H1 (cell line): Measurements from ENCODE around the gene CAMK2D. TPM values are rescaled to one million over a fixed set of nuclear protein-coding genes. Genes with fewer than 3 reads are reported as not detected.

Experiments used
- CTCF ChIA-PET: fragments of 300-600 bp; sonication (Branson Sonifier 250); formaldehyde crosslinking; loops from one replicate; lab custom pipeline; 2021; ENCODE audit not compliant: partially characterized antibody; lab: Charles Lee
- POLR2A ChIA-PET: fragments of 300-600 bp; sonication (Branson Sonifier 250); formaldehyde crosslinking; loops from one replicate; lab custom pipeline; 2021; ENCODE audit warnings: inconsistent platforms; ENCODE audit not compliant: partially characterized antibody; lab: Charles Lee
- DNase-seq, 2 experiments: peaks; one replicate each; pipeline versions ENCODE4 v3.0.0 to v3.0.0-alpha.2; 2010 to 2022; ENCODE audit warnings: low spot score in 2 of 2, low read depth in 1 of 2, mixed read lengths in 1 of 2
- FAIRE-seq: peaks from 2 replicates; lab custom pipeline; 2011; peaks lifted over from hg19 to GRCh38; lab: Jason Lieb, UNC
- H2AFZ ChIP-seq: 2 replicates; pipeline ENCODE4 v1.8.1; 2012; ENCODE audit warnings: low read length, inconsistent platforms
- H2AK5ac ChIP-seq: 2 replicates; pipeline ENCODE4 v1.6.1; 2013; ENCODE audit warnings: low read depth, low read length
- H2BK120ac ChIP-seq: replicated peaks from 2 replicates; pipeline ENCODE3; 2013; ENCODE audit warnings: low read depth, low read length, inconsistent platforms
- H2BK12ac ChIP-seq: 2 replicates; pipeline ENCODE4 v1.6.1; 2013; ENCODE audit warnings: low read depth, low read length
- H2BK15ac ChIP-seq: 2 replicates; pipeline ENCODE4 v1.6.1; 2013; ENCODE audit warnings: low read length
- H2BK20ac ChIP-seq: 2 replicates; pipeline ENCODE4 v1.6.1; 2013; ENCODE audit warnings: low read length
- H2BK5ac ChIP-seq: 2 replicates; pipeline ENCODE4 v1.6.1; 2013; ENCODE audit warnings: low read depth, low read length
- H3K14ac ChIP-seq: 2 replicates; pipeline ENCODE4 v1.6.1; 2013; ENCODE audit warnings: inconsistent platforms; ENCODE audit not compliant: insufficient read length
- H3K18ac ChIP-seq: 2 replicates; pipeline ENCODE4 v1.6.1; 2013; ENCODE audit warnings: low read length; ENCODE audit errors: extremely low read depth
- H3K23ac ChIP-seq: 2 replicates; pipeline ENCODE4 v1.6.1; 2013; ENCODE audit warnings: inconsistent platforms; ENCODE audit not compliant: insufficient read length
- H3K23me2 ChIP-seq: 2 replicates; pipeline ENCODE4 v1.6.1; 2013; ENCODE audit warnings: low read depth, low read length
- H3K27ac ChIP-seq: 2 replicates; pipeline ENCODE4 v1.6.1; 2011; ENCODE audit warnings: low read depth, low read length, inconsistent platforms
- H3K27me3 ChIP-seq, 4 experiments: replicated peaks in 1 of 4; 1 replicate in 1 of 4; 2 replicates in 3 of 4; pipeline versions ENCODE4 v1.6.1 to v1.8.1; 2011 to 2013; ENCODE audit warnings: low read length in 3 of 4, mild to moderate bottlenecking in 3 of 4, inconsistent platforms in 2 of 4, mixed read lengths in 2 of 4, moderate library complexity in 1 of 4; ENCODE audit not compliant: control insufficient read depth in 3 of 4, insufficient read depth in 3 of 4; ENCODE audit errors: extremely low read depth in 1 of 4
- H3K36me3 ChIP-seq, 4 experiments: 2 replicates each; pipeline versions ENCODE4 v1.6.1 to v1.8.1; 2011 to 2013; ENCODE audit warnings: mild to moderate bottlenecking in 4 of 4, low read length in 3 of 4, moderate library complexity in 2 of 4, control low read depth in 1 of 4, inconsistent platforms in 1 of 4; ENCODE audit not compliant: insufficient read depth in 4 of 4, control insufficient read depth in 2 of 4
- H3K4ac ChIP-seq: replicated peaks from 2 replicates; pipeline ENCODE3; 2013; ENCODE audit warnings: low read length, low read depth, mixed read lengths, inconsistent platforms; ENCODE audit not compliant: insufficient read length
- H3K4me1 ChIP-seq, 4 experiments: replicated peaks in 1 of 4; 1 replicate in 1 of 4; 2 replicates in 3 of 4; pipeline versions ENCODE4 v1.6.1 to v1.8.1; 2011 to 2013; ENCODE audit warnings: low read length in 3 of 4, inconsistent platforms in 2 of 4, mixed read lengths in 1 of 4; ENCODE audit not compliant: insufficient read depth in 4 of 4, control insufficient read depth in 3 of 4
- H3K4me2 ChIP-seq, 2 experiments: 2 replicates each; pipeline versions ENCODE4 v1.6.1 to v1.8.1; 2011 to 2013; ENCODE audit warnings: low read depth in 2 of 2, low read length in 2 of 2, control low read depth in 1 of 2, inconsistent platforms in 1 of 2, mild to moderate bottlenecking in 1 of 2; ENCODE audit not compliant: insufficient read depth in 1 of 2
- H3K4me3 ChIP-seq, 4 experiments: fragments of 200-600, 300-600 bp in 1 of 4; sonication (generic), shearing (Covaris generic), sonication (Bioruptor Twin) in 1 of 4; 2 replicates each; pipeline versions ENCODE4 v1.5.1 to v1.8.1; 2011 to 2016; ENCODE audit warnings: low read length in 4 of 4, low read depth in 3 of 4, control low read depth in 2 of 4, inconsistent platforms in 2 of 4, mild to moderate bottlenecking in 2 of 4, mixed read lengths in 1 of 4, moderate library complexity in 1 of 4; ENCODE audit not compliant: insufficient read depth in 2 of 4; ENCODE audit errors: extremely low read depth in 1 of 4
- H3K56ac ChIP-seq: replicated peaks from 2 replicates; pipeline ENCODE3; 2013; ENCODE audit warnings: low read depth, mild to moderate bottlenecking, mixed read lengths, low read length, inconsistent platforms; ENCODE audit not compliant: insufficient read length
- H3K79me1 ChIP-seq: 2 replicates; pipeline ENCODE4 v1.6.1; 2013; ENCODE audit warnings: low read depth, low read length, control low read depth
- H3K79me2 ChIP-seq, 2 experiments: 2 replicates each; pipeline versions ENCODE4 v1.6.1 to v1.8.1; 2012 to 2013; ENCODE audit warnings: low read length in 2 of 2, mild to moderate bottlenecking in 2 of 2, inconsistent platforms in 1 of 2; ENCODE audit not compliant: insufficient read depth in 2 of 2, control insufficient read depth in 1 of 2
- H3K9ac ChIP-seq, 4 experiments: replicated peaks in 1 of 4; 1 replicate in 1 of 4; 2 replicates in 3 of 4; pipeline versions ENCODE4 v1.6.1 to v1.8.1; 2011 to 2013; ENCODE audit warnings: low read depth in 3 of 4, low read length in 3 of 4, control low read depth in 2 of 4, mild to moderate bottlenecking in 2 of 4, moderate library complexity in 2 of 4, inconsistent platforms in 1 of 4; ENCODE audit errors: extremely low read depth in 1 of 4
- H3K9me3 ChIP-seq, 2 experiments: 2 replicates each; pipeline versions ENCODE4 v1.6.1 to v1.8.1; 2012 to 2013; ENCODE audit warnings: mild to moderate bottlenecking in 2 of 2, moderate library complexity in 2 of 2, control low read depth in 1 of 2, inconsistent platforms in 1 of 2, low read depth in 1 of 2, low read length in 1 of 2, mixed read lengths in 1 of 2; ENCODE audit not compliant: insufficient read depth in 2 of 2
- H4K20me1 ChIP-seq, 2 experiments: replicated peaks in 1 of 2; 2 replicates each; pipeline versions ENCODE3 to v1.8.1; 2011 to 2013; ENCODE audit warnings: inconsistent platforms in 2 of 2, low read length in 2 of 2, mild to moderate bottlenecking in 1 of 2; ENCODE audit not compliant: insufficient read depth in 2 of 2, control insufficient read depth in 1 of 2
- H4K5ac ChIP-seq: 2 replicates; pipeline ENCODE4 v1.6.1; 2013; ENCODE audit warnings: low read length, low read depth, mixed read lengths, inconsistent platforms; ENCODE audit not compliant: insufficient read length
- H4K8ac ChIP-seq: 2 replicates; pipeline ENCODE4 v1.8.0; 2013; ENCODE audit warnings: mild to moderate bottlenecking, moderate library complexity, low read length, inconsistent platforms; ENCODE audit not compliant: insufficient read depth; ENCODE audit errors: extremely low read depth
- H4K91ac ChIP-seq: replicated peaks from 2 replicates; pipeline ENCODE3; 2013; ENCODE audit warnings: low read length, mixed read lengths, inconsistent platforms; ENCODE audit not compliant: insufficient read length
- HDAC2 ChIP-seq, 2 experiments: fragments of 300-600 bp in 1 of 2; sonication (generic) in 1 of 2; IDR thresholded peaks; 2 replicates each; pipeline ENCODE4 v1.6.1; 2011 to 2012; ENCODE audit warnings: low read depth in 2 of 2, low read length in 2 of 2, mild to moderate bottlenecking in 2 of 2, moderate library complexity in 2 of 2, borderline replicate concordance in 1 of 2, inconsistent platforms in 1 of 2
- KDM4A ChIP-seq: IDR thresholded peaks from one replicate; pipeline ENCODE4 v1.7.1; 2012; ENCODE audit warnings: low read depth, mild to moderate bottlenecking, moderate library complexity, low read length, inconsistent platforms; ENCODE audit not compliant: severe bottlenecking
- MAX ChIP-seq: IDR thresholded peaks from 2 replicates; pipeline ENCODE4 v1.6.1; 2012; ENCODE audit warnings: inconsistent platforms
- POLR2AphosphoS5 ChIP-seq: IDR thresholded peaks from 2 replicates; pipeline ENCODE4 v1.6.1; 2011; ENCODE audit warnings: low read depth, low read length
- RAD21 ChIP-seq, 2 experiments: IDR thresholded peaks in 1 of 2; conservative IDR thresholded peaks in 1 of 2; 2 replicates each; pipeline ENCODE4 v1.6.1; 2011; ENCODE audit warnings: low read depth in 2 of 2, low read length in 2 of 2, improper control_type of control experiment in 1 of 2, inconsistent platforms in 1 of 2, mild to moderate bottlenecking in 1 of 2, moderate library complexity in 1 of 2
- SIX5 ChIP-seq: IDR thresholded peaks from 2 replicates; pipeline ENCODE4 v1.6.1; 2011; ENCODE audit warnings: mild to moderate bottlenecking, low read depth, low read length
- WGBS, 2 experiments: shearing (Covaris generic) in 1 of 2; methylation state at CpG; one replicate each; pipeline versions ENCODE4 v1.1.6 to v1.1.7; 2013 to 2015; ENCODE audit warnings: low lambda C conversion rate in 2 of 2, mixed read lengths in 2 of 2, inconsistent platforms in 1 of 2, low coverage in 1 of 2, missing lambda C conversion rate in 1 of 2; ENCODE audit not compliant: insufficient replicate concordance in 2 of 2, insufficient coverage in 1 of 2, insufficient read length in 1 of 2; ENCODE audit errors: extremely low coverage in 1 of 2, missing lambda C conversion rate in 1 of 2; 5-methylcytosine and 5-hydroxymethylcytosine counted together
- polyA plus RNA-seq, 7 experiments: library from polyadenylated mRNA; depleted of rRNA in 3 of 7; stranded (reverse) in 5 of 7; unstranded in 2 of 7; fragments of >200 nt in 5 of 7; fragments of 200-250 nt in 2 of 7; gene quantifications; 1 replicate in 5 of 7; 2 replicates in 1 of 7; 4 replicates in 1 of 7; pipeline versions ENCODE4 v1.2.1 to v1.2.3, GENCODE V29; 2011 to 2013; ENCODE audit warnings: missing spikeins in 2 of 7, mixed read lengths in 2 of 7
- total RNA-seq: library from RNA; stranded (reverse); fragmentation: NEBNext Ultra II Directional; extraction: Animal tissue kit (Norgen Biotek cat#: 25700); gene quantifications from 2 replicates; pipeline ENCODE4 v1.2.1, GENCODE V29; 2021

CAMK2D gene
- total and polyA plus RNA-seq, 2 of the 8 experiments (the other 6 are each of a cell fraction or from before 2014, with no cell fraction given) = 3.2 to 7.0 TPM

DNA sequence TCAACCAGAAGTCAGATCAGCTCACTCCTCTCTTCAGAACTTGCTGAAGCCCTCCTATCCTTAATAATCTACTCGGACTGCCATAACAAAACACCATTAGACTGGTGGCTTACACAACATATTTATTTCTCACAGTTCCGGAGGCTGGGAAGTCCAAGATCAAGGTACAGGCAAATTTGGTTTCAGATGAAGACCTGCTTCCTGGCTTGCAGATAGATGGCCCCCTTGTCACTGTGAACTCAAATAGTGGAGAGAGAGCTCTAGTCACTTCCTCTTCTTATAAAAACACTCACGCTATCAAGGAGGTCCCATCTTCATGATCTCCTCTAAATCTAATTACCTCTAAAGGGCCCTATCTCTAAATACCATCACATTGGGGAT, 125.1 kb downstream of the CAMK2D start:
- H2BK15ac ChIP-seq = no peak overlapping the region
- H3K4me2 ChIP-seq = no peak overlapping the region
- H3K18ac ChIP-seq = no peak overlapping the region
- no peak for FAIRE-seq
- no peaks in the 10 kb centered on the region for H3K23me2 ChIP-seq
- no peak overlapping the region for H3K4ac ChIP-seq
- no peak overlapping the region for H3K27ac ChIP-seq
- no peak overlapping the region for H2BK20ac ChIP-seq
- no peaks in the 10 kb centered on the region; the same call in 1 of the 2 replicates for H3K79me1 ChIP-seq
- ChIA-PET CTCF (interaction anchor here (0.8 to 1.6 kb wide), 3 partner anchors 8 to 89 kb away, joined by 3 to 4 read pairs (median 3); no protein-coding TSS in a partner anchor), POLR2A (no interaction called here)
- H4K91ac ChIP-seq = no peak overlapping the region
- H2AFZ ChIP-seq = no peak overlapping the region
- no peak overlapping the region for H4K8ac ChIP-seq
- no peak overlapping the region for H2BK12ac ChIP-seq
- no peaks in the 10 kb centered on the region for H3K36me3 ChIP-seq
- H2AK5ac ChIP-seq = no peak overlapping the region
- TF ChIP-seq MAX (no peak), SIX5 (no peak), POLR2AphosphoS5 (no peak), KDM4A (no peak), HDAC2 (IDR thresholded peaks at IDR 0.05; ENCODE audit: borderline replicate concordance in 1 of 2, low read depth in 2 of 2, low read length in 2 of 2) (no peak), RAD21 (IDR thresholded peaks at IDR 0.05 in 1 of 2, conservative IDR thresholded peaks at IDR 0.05 in 1 of 2; ENCODE audit: low read depth in 2 of 2, low read length in 2 of 2) (peak; percentile 8 to 10; a peak in 1 of 4 replicates)
- TF ChIP-seq, all 59 proteins: peak for 1
- H4K5ac ChIP-seq = no peak overlapping the region
- H3K4me1 ChIP-seq = no peaks in the 10 kb centered on the region
- no peak overlapping the region for H2BK120ac ChIP-seq
- H3K14ac ChIP-seq = no peak overlapping the region
- WGBS, 2 experiments = 77% methylated on average over 3 of the region's 3 CpGs; no CpG with 5 or more reads in 1 of the 2 experiments
- H3K27me3 ChIP-seq = no peaks in the 10 kb centered on the region
- no peak overlapping the region for H2BK5ac ChIP-seq
- no peak overlapping the region for H3K9ac ChIP-seq
- no peak overlapping the region for H3K56ac ChIP-seq
- no peak overlapping the region for H3K23ac ChIP-seq
- no peak overlapping the region for H3K4me3 ChIP-seq
- DNase-seq = no peak
- no peaks in the 10 kb centered on the region for H3K9me3 ChIP-seq
- H4K20me1 ChIP-seq = no peaks in the 10 kb centered on the region
- no peaks in the 10 kb centered on the region for H3K79me2 ChIP-seq
